NK-92 (cell line): Measurements from ENCODE around the gene PRR29.

ENCODE experiments used
- DNase-seq: peaks from one replicate; lab custom pipeline; 2025; ENCODE audit not compliant: unreplicated experiment; lab: John Stamatoyannopoulos, UW

The PRR29 gene

DNA sequence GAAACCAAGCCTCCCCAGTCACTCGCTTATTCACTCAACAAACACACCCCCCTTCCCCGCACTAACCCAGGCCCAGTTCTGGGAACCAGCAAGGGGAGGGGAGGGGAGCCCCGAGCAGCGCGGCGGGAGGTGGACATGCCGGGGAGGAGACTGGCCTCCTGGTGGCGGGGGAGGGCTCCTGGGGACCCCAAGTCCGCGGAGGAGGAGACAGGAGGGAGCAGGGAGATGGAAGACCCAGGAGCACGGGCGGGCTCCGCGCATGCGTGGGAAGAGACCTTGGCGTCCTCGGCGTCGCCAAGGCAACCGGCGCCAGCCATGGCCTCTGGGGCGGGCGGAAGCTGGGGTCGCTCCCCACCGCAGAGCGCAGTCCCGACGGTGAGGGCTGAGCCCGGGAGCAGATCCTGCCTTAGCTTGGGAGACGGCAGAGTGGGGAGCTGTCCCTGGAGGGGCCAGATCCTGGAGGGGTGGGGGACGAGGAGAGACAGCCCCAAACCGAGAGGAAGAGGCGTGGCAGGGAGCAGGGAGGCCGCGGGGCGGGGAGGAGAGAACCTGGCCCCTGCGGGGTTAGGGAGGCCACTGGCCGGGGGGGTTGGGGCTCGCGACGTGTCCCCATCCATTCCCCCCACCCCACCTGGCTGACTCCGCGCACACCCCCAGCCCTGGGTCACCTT lies at the start of gene PRR29:
Gene PRR29 (plus strand): TSS at position 302 of the 671 bp plus-strand sequence. CDS start 14 bp downstream, at position 316.
- DNase-seq: no peak

DNA sequence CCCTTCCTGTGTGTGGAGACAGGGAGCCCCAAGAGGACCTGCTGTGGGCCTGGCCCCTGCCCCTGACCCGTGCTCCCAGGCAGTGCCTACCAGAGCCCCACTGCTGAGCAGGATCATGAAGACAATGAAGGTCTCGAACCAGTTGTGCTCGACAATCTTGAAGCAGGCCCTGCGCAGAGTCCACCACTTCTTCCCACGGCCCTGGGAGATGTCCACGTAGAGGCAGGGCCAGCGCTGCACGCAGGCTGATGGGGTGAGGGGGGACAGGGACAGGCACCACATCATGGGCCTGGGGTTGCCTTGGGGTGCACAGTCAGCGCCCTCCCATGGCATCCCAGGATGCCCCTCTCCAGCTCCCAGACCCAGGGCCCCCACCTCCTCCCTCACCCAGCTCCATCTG lies 49.6 kb upstream of the PRR29 start:
- no peak for DNase-seq

DNA sequence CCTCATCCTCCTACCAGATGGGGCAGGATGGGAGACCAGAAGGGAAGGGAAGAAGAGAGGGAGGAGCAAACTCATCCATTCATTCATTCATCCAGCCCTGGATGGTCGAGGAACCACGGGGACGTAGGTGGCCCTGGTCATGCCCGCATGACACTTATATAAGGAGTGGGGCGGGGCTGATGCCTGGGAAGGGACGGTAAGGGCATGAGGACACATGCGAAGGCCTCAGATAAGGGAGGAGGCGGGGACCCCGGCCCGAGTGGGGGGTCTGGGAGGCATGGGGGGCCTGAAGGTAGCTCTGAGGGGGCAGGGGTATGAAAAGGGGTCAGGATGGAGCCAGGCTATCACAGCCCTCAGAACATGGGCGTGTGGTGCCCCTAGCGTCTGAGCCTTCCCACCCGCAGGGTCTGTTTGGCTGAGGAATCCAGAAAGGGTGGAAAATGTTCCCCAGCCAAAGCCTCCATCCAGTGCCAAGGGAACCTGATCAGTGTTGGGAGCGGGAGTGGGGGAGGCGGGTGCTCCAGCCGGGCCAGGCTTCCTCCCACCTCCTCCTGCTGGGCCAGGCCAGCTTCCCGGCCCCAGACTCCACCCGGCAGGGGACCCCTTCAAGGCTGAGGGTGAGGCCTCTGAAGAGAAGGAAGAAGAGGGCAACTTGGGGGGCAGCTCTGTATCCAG lies 48.4 kb upstream of the PRR29 start:
- no peak for DNase-seq

DNA sequence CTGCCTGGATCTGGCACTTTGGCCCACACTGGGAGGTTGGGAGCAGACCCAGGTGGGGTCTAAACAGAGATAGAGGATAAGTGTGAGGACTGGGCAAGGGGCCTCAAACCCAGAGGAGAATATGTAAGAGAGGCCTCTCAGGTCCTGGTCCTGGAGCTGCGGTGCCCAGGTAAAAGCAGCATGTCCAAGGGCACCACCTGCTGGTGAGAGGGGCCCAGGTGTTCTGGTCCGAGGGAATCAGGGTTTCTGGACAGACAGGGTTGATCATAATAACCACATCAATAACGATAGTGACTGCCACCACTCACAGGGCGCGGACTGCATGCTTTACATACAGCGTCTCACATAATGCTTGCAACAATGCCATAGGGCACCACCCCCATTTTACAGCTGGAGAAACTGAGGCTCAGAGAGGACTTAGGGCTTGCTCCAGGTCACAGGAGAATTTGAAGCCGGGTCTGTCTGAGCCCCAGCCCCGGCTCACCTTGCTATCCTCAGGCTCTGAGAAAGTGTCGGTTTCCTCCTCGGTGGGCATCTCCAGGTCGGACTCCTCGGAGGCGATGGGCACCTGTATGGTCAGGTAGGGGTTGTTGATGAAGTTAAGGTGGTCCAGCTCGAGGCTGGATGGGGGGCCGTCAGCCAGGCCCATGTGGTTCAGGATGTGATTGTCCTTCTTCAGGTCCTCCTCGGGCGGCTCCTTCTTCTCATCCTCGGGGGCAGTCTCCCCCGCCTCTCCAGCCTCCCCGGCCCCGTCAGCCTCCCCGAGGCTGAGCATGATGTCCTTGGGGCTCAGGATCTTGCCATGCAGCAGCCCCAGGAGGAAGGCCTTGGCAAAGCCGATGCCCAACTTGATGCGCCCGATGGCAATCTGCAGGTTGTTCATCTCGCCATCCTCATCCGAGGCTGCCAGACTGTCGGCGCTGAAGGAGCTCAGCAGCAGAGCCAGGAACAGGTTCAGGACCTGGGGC lies 46.9 kb upstream of the PRR29 start:
- no peak for DNase-seq

DNA sequence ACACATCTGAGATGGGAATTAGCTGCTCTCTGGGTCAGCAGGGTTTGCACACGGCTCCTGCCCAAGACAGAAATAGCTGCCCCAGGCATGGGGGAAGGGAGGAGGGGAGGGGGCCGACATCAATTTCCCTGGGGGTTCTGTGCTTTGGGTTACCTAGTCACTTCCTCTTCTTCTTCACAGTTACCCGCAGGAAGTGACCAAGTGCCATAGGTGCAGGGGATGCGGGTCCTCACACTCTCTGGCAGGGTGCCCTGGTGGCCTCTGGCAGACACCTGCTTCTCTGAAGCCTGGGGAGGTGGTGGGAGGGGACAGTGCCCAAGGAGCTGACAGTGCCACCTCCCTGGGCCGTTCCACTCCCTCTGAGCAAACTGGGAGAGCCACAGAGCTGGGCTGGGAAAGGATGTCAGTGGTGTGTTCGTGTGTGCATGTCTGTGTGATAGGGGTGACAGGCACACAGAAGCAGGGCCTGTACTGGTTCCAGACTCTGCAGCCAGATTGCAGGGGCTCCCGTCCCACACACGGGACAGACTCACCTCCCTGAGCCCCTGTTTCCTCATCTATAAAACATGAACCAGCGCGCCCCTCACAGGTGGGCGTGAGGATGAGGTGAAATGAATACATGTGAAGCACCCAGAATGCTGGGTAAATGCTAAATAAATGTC lies 43.6 kb upstream of the PRR29 start:
- no peak for DNase-seq

DNA sequence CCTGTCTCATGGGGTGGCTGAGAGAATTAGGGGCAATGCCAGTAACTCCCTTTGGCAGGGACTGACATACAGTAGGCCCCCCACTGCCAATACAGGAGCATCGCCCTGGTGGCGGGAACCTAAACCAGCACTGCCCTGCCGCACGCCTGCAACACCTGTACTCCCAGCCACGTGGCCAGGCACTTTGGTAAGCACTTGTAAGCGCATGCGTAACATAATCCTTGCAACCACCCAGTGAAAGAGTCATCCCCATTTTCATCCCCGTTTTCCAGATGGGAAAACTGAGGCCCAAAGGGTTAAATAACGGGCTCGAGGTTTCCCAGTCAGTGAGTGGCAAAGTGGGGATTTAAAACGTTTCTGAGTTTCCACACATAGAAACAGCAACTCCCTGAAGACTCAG lies 42.9 kb upstream of the PRR29 start:
- DNase-seq: no peak

DNA sequence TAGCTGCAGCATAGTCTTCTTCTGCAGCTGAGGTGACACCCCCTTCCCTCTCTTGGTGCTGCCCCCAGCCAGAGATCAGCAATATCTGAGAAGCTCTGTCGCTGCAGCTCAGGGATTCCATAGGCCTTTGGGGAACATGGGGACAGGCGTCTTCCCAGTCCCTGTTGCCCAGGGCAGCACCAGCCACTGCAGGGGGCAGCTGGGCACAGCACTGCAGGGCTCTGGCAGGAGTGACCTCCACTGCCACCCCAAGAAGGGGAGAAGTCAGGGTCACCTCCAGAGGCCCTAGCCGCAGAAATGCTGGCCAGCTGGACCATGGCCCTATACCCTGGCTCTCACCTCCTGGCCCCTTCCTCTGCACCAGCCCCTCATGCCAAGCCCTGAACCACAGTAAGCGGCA lies 42.4 kb upstream of the PRR29 start:
- no peak for DNase-seq

DNA sequence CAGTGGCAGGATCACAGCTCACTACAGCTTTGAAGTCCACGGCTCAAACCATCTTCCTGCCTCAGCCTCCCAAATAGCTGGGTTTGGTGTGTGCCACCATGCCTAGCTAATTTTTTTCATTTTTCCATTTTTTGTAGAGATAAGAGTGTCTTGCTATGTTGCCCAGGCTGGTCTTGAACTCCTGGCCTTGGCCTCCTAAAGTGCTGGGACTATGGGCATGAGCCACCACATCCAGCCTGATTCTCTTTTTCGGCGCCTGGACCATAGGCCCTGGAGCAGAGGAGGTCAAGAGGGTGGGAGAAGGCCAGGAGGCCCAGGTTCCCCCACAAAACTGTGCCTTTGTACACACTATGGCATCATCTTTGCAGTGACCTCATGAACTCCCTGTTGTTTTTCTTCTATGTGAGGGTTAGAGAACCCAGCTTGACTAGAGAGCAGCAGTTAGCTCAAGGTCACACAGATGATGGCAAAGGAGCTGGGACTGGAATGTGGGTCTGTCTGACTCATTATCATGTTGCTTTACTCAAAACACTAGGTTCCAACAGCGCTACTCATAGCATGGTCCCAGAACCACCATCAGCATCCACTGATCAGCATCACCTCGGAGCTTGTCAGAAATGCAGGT lies 41.7 kb upstream of the PRR29 start:
- DNase-seq: no peak

DNA sequence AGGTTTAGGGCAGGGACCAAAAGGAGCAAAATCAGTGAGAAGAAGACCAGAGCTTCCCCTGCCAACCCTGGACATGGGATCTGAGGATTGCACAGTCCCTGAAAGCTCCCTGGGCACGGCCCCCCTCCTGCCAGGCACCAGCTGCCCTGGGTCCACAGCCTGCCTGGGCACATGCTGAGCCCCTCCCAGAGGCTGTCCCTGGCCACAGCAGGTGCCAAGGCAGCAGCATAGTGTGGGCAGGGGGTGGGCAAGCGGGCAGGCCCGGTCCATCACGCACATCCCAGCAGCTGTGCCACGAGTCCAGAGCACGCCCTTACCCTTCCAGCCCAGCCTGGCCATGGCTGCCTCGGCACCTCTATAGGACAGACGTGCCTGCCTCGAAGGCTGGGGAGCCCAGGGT lies 38.1 kb upstream of the PRR29 start:
- DNase-seq: no peak

DNA sequence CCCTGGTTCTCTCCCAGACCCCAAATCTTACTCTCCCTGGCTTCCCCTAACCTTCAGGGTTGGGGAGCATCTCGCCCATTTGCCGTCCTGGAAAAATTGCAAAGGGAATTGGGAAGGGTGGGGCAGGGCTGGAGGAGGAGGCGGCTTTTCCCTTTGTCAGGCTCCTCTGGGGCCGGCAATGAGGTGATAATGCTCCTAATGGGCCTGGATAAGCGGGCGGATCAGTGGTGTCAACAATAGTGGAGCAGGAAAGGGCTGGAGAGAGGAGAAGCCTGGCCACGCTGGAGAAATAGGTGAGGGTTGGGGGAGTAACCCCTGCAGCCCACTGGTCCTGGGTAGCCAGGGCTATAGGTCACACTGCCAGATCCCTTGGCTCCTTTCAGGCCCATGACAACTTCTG lies 37.7 kb upstream of the PRR29 start:
- no peak for DNase-seq

DNA sequence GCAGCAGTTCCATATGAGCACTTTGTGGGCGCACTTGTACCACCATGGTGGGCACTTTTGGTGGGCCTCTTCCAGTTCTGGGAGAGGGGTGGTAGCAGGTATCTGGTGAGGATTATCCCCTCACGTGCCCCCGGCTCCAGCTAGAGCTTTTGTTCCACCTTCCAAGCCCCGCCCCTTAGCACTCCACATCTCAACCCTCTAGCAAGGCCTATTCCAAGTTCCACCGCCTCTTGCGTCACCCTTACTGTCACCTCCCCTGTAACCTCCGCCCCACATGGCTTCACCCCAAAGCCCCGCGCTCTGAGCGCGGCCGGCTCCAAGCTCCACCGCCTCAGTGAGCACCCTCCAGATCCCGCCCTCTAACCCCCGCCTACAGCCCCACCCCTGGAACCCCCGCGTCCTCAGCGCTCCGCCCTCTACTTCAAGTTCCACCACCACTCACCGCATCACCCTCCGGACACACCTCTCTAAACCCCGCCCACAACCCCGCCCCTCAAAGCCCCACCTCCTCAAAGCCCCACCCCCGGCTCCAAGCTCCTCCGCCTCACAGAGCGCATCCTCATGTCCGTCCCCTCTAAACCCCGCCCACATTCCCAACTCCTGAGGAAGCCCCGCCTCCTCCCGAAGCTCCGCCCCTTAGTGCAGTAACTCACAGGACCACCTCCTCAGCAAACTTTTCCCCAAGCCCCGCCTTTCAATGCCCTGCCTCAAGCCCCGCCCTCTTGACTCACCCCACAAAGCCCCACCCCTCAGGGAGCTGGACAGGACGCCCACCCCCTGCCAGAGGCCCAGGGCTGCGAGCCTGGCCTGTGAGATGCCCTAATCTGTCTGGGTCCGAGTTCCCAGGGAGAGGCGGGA lies 36.6 kb upstream of the PRR29 start:
- no peak for DNase-seq

DNA sequence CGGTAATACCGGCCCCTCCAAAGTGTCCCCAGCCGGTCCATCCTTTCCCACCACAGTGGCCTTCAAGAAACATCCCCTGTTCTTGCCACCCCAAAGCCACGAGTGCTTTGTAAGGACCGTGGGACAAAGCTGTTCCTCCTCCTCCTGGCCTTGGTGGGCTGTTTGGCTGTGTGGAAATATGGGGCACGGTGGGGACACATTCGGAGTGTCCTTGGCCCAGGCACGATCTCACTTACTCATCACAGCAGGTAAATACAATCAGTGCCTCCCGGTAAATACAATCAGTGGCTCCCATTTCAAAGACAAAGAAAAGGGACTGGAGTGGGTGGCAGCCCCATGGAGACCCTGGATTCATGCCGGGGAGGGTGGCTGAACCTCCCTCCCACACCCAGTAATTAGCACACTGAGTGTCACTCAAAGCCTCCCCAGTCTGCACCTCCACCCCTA lies 35.8 kb upstream of the PRR29 start:
- no peak for DNase-seq

DNA sequence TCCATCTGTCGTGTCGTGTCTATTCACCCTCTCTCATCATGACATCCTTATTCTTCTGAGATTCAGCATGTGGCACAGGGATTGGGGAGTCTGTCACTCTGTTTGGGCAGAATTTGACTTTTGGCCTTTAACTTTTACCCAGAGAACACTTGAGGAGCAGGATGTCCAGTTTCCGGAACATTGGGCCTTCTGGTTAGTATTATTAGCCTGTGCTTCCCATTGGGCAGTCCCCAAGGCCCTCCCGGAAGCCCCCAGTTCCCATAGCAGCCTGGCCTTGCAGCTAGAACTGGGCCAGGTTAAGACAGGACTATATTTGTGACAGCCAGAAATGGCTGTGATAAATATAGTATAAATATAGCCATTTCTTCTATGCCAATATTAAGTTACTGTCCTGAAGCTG lies 35.0 kb upstream of the PRR29 start:
- no peak for DNase-seq

DNA sequence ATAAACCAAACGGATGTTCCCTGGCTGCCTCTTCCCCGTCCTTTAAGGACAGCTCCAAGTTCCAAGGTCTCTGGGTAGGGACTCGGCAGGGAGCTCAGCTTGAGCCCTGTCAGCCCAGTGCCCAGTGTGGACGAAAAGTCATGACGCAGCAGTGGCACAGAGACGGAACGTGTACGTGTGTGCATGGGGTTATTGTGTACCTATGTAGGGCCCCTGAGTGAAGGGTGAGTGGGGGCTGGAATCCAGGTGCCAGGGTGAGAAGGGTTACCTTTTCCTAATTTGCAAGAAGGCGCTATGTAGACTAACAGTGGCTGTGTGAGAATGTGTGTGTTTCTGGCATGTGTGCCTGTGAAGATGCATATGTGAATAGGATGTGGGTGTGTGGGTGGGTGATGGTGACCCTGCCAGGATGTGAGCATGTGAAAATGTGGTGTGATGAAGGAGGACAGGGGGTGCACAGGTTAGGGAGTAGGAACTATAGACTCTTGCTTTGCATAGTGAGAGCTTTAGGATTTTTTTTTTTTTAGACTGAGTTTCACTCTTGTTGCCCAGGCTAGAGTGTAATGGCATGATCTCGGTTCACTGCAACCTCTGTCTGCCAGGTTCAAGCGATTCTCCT lies 31.4 kb upstream of the PRR29 start:
- DNase-seq: no peak

DNA sequence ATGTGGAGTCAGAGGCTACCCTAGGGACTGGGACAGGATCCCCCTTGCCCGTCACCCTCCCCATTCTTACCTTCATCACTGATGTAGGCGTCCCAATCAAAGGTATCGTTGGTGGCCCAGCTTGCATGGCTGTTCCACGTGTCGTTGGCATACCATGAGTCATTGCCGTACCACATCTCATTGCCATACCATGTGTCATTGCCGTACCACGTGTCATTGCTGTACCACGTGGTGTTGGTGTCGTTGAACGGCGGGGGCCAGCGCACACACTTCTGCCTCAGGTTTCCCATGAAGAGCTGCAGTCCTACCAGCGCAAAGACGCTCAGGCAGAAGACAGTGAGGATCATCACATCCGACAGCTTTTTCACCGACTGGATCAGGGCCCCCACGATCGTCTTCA lies 30.2 kb upstream of the PRR29 start:
- no peak for DNase-seq

DNA sequence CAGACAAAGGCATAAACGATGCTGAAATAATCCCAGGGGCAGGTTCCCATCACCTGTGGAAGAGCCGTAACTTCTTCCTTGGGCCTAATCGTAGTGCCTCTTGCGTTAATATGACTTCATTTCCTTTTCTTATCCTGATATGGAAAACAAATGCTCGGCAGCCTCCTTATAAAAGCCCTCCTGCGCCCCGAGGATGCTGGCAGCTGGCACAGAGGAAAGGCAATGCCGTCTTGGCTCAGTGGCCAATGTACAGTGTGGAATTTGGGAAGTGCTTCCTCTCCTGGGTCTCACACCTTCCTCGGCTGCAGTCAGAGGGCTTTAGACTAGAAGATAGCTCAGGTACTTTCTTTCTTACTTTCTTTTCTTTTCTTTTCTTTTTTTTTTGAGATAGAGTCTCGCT lies 28.9 kb upstream of the PRR29 start:
- DNase-seq: no peak

DNA sequence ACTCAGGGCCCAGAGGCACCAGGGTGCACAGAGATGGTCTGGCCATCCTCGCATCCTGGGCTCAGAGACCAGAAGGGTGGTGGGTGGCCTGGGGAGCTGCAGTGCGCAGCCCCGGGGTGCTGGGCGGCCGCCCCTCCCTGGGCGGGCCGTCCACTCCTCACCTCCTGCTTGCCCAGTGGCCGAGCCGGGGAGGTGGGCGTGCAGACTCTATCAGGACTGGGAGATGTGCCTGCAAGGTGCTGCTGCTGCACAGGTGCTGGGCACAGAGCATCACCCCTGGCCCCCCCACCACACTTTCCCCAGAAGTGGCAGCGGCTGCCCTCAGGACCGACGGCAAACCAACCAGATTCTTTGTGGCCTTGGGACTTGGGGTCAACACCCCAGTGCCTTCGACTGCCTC lies 25.4 kb upstream of the PRR29 start, which contains the start of gene SCN4A:
Gene SCN4A (minus strand): TSS at position 123 of the 400 bp plus-strand sequence. CDS start 77 bp downstream, at position 46.
- DNase-seq: no peak

DNA sequence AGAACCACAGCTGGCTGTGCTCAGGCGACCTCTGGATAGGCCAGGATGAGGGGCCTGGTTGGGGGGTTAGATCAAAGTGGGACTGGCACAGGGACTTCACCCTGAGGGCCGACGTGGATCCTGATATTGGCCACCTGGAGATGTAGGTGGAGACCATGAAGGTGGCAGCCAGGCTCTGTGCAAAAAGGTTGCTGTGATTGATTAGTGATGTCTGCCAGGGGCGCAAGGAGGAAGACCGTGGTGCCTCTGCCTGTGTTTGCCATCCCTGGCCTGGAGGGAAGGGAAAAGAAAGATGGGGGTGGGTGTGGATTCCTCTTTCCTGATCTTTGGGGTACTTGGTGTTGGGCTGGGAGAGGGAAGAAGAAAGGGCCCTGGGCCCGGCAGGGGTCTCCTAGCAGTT lies 24.9 kb upstream of the PRR29 start:
- DNase-seq: no peak

DNA sequence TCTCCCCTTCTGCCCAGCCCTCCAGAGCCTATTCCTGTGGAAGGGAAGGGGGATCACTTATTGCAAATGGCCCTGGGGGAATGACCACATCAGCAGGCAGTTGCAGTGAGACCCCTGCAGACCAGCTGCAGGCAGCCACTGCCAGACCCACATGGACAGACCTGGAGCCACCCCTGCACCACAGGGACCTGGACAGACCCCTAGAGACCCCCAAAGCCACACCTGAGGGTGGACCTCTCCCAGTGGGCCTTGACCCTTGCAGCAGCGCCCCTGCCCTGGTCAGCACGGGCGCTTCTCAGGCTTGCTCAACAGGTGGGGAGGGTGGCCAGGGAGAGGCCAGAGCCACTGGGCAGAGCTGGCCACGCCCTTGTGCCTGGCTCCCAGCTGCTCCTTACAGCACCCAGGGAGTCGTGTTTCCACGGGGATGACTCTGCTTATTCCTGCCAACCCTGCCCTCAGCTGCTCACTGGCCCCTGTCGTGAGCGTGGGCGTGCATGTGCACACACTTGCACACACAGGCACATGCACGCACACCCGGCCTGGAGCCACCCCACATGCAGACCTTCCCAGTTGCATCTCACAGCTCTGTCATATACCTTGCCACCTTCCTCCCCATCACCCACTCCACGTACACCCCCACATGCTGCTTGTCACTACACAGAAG lies 24.1 kb upstream of the PRR29 start:
- DNase-seq: no peak
